NOMO-1 treated with DMSO at 0.1 percent for 48 hours (cell line): ENCODE data around the gene COMMD3.
A peak's percentile ranks its signal among the peaks of the same experiment; 100 is the strongest.

Source experiments
- DNase-seq: peaks from one replicate; lab custom pipeline; 2025; ENCODE audit not compliant: unreplicated experiment; lab: John Stamatoyannopoulos, UW

Gene COMMD3

GRCh38 chr10:22319980-22320558 is 3.9 kb downstream of the COMMD3 start:
- DNase-seq: peak; percentile 38

- DNase-seq: peak; percentile 72
Observed at GRCh38 chr10:22320591-22321155, 4.5 kb downstream of the COMMD3 start, which contains the start of gene BMI1. TSS of gene BMI1 (plus strand) at chr10:22321099. CDS start at chr10:22326450, 5,351 bp downstream.

- peak; percentile 72 for DNase-seq
Observed at GRCh38 chr10:22321156-22321923, 5.2 kb downstream of the COMMD3 start.

- no peak for DNase-seq
Observed at GRCh38 chr10:22321924-22322640, 5.9 kb downstream of the COMMD3 start.

GRCh38 chr10:22322641-22323160 is 6.5 kb downstream of the COMMD3 start:
- DNase-seq: no peak

GRCh38 chr10:22323538-22324305 is 7.5 kb downstream of the COMMD3 start:
- DNase-seq: no peak

GRCh38 chr10:22324413-22324812 is 8.2 kb downstream of the COMMD3 start:
- no peak for DNase-seq

GRCh38 chr10:22324893-22325271 is 8.7 kb downstream of the COMMD3 start:
- DNase-seq: no peak

- DNase-seq: peak; percentile 68
Observed at GRCh38 chr10:22325272-22326144, 9.3 kb downstream of the COMMD3 start.

- no peak for DNase-seq
Observed at GRCh38 chr10:22326145-22326702, 10.0 kb downstream of the COMMD3 start.

GRCh38 chr10:22329150-22329549 is 13.0 kb downstream of the COMMD3 start:
- no peak for DNase-seq

GRCh38 chr10:22332116-22332692 is 16.0 kb downstream of the COMMD3 start:
- DNase-seq: peak; percentile 44

GRCh38 chr10:22333167-22333974 is 17.2 kb downstream of the COMMD3 start:
- peak; percentile 74 for DNase-seq

- DNase-seq: no peak
Observed at GRCh38 chr10:22333975-22334282, 17.7 kb downstream of the COMMD3 start.

- peak; percentile 50 for DNase-seq
Observed at GRCh38 chr10:22334414-22335172, 18.4 kb downstream of the COMMD3 start.

GRCh38 chr10:22335173-22335933 is 19.2 kb downstream of the COMMD3 start:
- peak; percentile 81 for DNase-seq
